Measurements from ENCODE around the gene WDFY2.
A peak's percentile ranks its signal among the peaks of the same experiment; 100 is the strongest.
"Not testable (repeated sequence)": the region's sequence is repeated elsewhere in the genome, so short reads cannot be mapped to it uniquely, and the experiment has no call there.

WDFY2 gene

DNA sequence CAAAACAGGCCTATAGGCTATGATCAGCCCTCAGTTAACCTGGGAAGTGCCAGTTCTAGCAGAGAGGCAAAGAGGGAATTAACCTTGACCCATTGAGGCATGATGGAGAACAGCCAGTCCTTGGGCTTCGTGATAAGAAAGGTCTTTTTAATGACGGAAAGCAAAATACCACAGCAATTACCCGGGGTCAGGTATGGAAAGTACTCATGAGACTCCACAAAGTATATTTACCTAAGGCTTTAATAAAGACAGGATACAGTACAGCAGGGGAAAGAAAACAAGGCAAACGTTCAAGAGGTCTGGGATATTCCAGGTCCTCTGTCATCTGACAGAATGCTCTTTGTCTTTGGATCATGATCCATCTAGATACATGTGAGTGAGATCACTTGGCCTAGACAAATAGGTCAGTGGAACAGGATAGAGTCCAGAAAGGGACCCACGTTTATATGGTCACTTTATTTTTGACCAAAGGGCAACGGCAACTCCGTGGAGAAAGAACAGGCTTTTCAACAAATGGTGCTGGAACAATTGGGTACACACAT, 52.2 kb downstream of the WDFY2 start:
- DNase-seq, result no peak

DNA sequence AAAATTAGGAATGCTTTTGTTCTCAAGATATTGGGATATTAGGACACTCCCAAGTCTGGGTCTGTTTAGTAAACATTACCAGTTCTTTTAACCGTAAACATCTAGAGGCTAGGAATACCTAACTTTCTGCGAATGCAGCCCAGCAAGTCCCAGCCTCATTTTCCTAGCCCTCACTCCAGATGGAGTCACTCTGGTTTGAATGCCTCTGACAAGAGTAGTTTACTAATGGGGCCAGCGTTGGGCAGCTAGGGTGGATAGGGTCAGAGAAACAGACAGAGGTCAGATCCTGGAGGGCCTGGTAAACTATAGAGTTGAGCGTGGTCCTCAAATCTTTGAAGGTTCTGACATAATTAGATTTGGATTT, 53.6 kb downstream of the WDFY2 start:
- DNase-seq, result no peak

DNA sequence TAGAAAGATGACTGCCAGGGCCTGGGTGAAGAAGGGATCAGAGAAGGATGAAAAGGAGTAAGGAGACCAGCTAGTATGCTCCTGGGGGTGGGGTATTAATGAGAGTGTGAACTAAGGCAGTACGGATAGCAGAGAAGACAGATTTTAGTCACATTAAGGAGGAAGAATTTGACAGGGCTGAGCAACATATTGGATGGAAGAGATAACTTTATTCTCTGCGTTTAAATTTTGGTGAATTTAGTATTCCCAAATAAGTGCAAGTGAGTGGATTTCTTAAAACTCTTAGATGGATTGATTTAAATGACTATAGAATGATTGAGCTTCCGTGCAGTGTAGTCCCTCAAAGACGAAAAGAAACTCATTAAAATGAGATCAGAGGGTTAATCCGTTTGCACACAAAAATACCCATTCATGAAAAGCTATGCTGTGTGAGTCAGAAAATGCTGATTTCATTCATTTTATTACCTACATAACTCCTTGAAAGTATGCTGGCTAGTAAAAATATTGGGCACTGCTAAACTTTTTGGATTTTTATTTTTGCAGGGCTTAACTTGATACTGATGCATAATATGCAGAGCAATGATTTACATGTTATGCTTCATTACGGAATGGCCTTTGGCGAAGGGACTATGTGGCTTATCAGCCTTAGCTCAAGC, 54.1 kb downstream of the WDFY2 start:
- DNase-seq, result no peak

DNA sequence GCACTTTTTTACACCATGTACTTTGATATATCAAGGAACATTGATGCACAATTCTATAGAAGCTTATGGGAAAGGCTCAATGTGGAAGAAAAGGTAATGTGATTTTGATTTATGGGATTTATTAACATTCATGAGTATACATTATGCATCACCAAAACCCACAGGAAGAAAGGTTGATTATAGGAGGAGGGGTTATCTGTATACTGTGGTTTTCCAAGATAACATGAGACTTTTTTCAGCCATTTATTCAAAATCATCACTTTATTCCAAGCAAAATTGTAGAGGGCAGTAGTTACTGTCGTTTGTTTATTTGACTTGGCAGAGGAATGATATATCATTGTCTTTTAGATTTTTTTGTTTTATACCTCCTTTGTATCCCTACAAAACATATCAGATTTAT, 54.9 kb downstream of the WDFY2 start:
- no peak for DNase-seq

DNA sequence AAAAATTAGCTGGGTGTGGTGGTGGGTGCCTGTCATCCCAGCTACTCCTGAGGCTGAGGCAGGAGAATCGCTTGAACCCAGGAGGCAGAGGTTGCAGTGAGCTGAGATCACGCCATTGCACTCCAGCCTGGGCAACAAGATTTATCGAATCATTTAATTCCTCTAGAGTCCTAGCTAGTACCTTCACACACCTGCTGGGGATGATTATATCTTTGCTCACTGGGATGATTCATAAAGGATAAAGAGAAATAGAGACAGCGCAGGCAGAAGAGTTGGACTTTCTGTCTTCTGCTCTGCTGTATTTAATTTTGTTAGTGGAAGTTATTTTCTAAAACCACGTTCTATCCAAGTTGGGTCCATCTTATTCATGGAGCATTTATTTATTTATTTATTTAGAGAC, 56.4 kb downstream of the WDFY2 start:
- not testable (repeated sequence) for DNase-seq

DNA sequence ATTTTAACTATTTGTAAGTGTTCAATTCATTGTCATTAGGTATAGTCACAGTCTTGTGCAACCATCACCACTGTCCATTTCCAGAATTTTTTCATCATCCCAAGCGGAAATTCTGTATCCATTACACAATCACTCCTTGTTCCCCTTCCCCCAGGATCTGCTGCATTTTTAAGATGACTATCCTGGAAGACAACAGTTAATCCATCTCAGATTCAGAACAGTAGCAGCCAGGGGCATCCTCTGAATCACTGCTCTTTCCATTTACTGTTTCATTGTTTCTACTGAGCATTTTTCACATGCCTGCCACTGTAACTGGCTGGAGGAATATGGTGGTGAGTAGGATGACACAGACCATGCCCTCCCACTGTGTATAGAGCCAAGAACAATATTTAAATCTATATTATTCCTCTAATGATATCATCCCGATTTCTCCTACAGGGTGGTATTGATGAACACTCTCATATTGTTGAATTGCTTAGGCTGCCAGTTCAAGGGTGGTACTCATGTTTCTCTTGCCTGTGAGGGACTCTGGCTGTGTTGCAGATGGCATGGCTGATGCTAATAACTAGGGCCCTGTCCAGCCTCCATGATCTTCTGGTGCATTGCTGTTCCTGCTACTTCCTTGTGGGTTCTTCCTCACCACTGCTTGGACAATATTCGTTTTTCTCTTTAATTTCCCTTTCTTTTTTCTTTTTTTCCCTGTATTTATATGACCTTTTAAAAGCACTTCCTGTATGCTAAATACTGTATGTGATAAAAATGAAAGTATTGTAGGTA, 59.0 kb downstream of the WDFY2 start:
- no peak for DNase-seq

DNA sequence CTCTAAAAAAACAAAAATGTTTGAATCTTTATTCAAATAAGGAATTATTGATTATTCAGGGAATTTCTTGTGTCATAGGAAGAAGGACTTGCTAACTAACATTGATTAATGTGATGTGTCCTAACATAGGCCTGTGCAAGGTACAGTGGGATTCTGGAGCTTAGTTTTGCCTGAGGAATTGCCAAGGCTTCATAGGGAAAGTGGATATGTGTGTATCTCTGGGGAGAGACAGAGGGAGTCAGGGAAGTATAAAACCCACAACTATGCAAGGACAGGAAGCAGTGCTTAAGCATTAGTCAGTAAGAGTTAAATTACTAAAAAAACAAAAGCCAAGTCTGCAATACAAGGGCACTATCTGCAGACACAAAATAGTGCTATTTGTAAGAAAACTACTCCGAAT, 59.6 kb downstream of the WDFY2 start:
- no peak for DNase-seq

DNA sequence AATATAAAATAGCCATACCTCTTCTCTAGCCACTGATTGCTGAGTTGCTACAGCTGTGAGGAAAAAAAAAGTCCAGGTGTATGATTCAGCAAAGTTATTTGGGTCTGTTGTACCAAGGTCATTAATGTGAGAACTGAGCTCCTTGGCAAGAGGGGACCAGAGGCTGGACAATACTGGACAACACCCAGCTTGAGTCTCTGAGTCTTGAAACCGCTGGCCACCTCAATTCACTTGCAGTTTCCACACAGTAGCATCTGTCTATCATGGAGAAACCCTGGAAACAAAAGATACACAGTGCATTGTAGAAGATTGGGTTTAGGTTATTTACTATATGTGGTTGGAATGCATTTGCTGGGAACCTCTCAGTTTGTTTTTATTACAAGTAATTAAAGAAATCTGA, 60.4 kb downstream of the WDFY2 start:
- no peak for DNase-seq

DNA sequence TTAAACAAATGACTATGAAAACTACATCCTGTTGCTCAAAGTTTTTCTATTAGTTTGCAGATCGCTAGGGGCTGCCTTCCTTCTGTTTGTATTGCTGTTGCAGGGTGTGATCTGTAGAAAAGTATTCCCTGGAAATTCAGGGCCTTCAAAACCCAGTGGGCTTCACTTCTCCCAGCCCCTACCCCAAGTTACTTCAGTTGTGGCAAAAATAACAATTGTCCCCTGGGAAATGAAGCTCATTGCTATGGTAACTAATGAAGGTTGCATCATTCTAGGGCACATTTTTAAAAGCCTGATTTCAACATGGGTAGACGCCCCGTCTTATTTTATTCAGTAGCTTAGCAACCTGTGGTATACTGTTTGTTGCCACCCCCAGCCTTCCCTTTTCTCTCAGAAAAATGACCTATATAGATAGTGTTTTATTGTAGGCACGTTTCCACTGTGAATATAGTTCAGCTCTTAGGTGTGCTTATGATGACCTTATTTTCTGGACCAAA, 60.9 kb downstream of the WDFY2 start:
- DNase-seq, result no peak

DNA sequence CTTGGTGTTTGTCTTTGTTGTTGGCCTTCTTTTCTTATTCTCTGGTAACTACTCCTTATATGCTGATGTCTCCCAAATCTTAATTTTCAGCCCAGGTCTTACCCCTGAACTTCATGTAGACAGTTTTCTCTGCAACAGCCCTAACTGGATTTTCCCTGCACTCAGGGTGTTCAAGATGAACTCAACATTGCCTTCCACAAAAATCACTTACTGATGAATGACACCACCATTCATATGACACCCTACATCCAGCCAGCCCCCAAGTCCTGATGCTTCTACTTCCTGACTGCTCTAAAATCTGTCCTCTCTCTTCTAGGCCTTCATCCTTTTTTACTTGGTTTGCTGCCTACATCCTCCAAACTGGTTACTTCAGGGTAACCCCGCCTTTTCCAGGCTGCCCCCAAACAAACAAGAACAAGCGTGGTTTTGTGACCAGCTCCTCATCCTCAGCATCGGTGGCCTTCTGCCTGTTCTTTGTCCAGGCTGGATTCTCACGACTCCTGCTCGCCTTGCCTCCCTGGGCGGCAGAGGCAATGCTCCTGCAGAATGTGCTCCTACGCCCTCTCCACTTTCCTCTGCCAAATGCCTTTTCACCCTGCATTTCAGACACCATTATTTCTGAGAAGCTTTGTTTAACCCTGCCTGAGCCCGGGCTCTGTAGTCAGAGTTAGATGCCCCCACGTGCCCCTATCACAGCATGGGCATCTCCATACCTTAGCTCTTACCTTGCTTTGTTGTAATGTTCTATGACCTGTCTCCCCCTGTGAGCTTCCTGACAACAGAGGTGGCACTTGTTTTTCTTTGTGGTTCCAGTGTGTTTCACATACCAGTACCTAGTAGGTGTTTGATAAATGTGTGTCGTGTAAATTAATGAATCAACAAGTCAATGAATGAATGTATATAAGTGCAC, 61.8 kb downstream of the WDFY2 start:
- DNase-seq, result no peak

DNA sequence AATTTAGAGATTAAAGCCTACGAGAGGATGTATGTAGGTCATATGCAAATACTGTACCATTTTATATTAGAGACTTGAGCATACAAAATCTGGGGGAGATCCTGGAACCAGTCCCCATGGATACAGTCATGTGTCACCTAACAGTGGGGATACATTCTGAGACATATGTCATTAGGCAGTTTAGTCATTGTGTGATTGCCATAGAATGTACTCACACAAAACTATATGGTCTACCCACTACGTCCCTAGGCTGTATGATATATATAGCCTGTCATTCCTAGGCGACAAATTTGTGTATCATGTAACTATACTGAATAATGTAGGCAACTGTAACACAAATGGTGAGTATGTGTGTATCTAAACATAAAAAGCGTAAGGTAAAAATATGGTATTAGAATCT, 62.8 kb downstream of the WDFY2 start:
- no peak for DNase-seq

DNA sequence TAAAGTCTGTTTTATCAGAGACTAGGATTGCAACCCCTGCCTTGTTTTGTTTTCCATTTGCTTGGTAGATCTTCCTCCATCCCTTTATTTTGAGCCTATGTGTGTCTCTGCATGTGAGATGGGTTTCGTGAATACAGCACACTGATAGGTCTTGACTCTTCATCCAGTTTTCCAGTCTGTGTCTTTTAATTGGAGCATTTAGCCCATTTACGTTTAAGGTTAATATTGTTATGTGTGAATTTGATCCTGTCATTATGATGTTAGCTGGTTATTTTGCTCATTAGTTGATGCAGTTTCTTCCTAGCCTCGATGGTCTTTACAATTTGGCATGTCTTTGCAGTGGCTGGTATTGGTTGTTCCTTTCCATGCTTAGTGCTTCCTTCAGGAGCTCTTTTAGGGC, 67.9 kb downstream of the WDFY2 start:
- not testable (repeated sequence) for DNase-seq

DNA sequence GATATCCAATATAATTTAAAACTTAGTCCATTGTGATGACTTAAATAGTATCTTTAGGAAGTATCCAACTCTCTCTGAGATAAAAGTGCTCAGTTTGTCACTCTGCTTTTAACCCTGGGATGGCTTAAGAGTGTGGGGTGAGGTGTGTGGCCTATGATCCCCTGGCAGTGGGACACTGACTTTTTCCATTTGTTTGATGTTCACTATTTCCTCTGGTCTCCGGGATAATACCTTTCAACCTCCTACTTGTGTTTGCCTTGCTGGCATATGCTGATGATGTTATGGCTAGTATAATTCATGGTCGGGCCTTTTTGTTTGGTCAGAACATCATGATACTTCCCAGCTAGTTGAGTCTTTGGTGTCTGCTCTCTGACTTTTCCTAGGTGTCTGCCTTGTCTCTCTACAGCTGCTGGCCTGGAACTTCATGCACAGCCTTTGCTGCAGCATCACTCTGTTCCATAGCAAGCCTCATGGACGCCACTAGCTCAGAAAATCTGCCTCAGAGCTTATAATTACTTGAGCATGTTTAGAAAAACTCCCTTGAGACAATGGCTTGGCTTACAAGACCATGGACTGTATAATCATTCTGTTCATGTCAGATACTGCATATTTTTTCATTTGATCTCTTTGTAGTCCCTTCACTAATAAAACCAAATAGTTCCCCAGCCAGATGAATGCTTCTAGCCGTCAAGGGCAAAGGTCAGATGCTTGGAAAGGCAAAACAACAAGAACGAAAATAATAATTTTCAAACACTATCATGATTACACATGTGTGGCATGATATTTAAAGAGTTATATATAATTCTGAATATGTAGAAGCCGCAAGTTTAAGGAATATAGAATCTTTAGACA, 75.2 kb downstream of the WDFY2 start:
- no peak for DNase-seq

DNA sequence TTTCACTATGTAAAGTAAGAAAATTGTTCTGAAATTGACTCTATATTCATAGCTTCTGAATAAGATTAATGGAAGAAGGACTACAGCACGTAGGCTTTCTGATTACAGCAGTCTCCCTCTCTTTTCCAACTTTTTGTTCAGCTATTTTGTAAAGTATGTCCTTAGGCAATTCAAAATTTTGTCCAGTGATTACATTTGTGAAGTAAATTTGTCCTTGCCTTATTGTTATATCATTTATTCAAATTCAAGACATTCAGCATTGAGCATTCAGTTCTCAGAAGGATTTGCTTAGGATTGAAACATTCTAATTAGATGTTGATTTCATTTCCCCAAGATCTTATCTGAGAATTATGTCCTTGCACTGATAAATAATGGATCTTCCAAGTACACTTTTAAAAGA, 76.6 kb downstream of the WDFY2 start:
- DNase-seq, result no peak

DNA sequence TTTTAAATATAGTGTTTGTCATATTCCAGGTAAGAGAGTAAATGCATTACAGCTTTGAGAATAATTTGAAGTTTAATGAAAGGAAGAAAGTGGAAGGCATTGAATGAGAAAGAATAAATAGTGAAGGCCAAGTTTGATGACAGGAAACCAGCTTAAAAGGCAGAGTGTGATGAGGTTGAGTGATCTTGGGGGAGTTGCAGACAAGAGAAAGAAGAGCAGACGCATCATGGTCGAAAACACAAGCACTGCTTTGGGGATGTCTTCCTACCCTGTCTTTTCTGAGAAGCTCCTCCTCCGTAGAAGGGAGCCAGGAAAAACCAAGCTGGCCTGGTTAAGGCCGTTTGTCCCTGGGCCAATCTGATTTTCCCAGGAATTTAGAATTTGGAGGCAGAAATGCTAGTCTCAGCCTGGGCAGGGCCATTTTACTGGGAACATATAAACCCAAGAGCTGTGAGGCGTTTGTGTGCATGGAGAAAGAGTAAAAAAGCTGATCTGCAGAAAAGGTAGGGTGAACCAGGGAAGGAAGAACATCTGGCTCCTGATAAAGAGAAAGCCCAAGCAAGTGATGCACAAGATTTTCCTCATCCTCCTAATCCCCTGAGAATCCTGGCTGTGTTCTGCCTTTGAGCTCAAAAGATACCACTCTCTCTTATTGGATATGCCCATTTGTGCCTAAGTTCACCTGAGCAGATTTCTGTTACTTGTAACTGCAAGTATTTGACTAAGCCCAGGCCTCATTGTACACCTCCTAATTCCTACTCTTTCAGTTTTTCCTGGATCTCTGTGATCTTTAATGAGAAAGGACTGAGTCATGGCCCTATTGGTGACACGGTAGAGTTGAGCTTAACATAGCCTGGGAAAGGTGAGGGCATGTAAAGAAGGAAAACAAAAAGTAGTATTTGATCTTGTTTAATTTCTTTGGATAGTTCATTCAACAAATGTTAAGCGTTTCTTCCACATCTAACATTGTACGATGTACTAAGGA, 80.0 kb downstream of the WDFY2 start:
- no peak for DNase-seq

DNA sequence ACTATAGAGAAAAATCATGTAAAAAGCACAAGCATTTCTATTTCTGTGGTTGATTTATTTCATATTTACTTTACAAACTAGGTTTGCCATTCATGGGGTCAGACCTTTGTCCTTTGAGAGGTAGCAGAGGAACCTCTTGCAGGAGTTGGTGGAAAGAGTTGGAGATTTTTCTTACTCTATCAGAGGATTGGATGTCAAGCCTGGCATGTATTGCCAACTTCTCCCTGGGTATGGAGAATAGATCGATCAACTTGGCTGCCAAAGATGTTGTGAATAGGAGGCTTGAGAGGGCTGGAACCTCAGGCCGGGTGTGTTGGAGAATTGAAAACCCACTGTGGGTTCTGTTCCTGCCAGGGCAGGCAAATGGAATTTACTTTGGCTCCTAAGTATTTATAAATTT, 81.2 kb downstream of the WDFY2 start:
- DNase-seq, result no peak

DNA sequence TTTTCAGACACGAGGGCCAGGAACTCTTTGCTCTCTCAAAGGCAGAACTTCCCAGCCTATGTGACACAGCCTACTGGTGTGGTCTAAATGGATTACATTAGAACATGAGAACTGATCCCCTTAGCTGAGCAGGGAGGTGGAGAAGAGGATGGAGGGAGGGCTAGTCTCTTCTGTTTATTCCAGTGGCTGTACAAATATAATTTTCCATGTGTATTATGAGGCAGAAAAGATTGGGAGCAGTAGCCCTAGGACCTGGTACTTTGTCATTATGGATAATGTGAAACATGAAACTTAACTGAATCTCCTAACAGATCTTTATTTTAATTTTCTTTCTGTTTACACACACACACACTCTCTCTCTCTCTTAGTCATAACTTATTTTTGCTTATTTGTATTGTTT, 82.1 kb downstream of the WDFY2 start:
- DNase-seq, result no peak

DNA sequence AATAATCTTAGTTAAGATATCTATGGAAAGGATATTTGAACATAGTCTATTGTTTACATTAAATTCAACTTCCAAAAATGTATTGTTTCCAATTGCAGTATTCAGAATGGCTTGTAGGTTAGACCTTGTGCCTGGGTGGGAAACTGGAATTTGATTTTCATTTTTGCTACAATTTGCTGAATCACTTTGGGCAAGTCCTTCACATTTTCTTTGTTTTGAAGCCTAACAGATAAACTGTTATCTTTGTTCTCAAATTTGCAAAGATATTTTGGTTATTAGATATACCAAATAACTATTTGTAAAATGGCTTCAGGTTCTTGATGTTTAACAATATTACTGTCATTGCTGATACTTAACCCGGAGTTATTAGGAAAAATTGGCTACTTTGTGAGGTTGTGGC, 82.6 kb downstream of the WDFY2 start:
- DNase-seq, result no peak

DNA sequence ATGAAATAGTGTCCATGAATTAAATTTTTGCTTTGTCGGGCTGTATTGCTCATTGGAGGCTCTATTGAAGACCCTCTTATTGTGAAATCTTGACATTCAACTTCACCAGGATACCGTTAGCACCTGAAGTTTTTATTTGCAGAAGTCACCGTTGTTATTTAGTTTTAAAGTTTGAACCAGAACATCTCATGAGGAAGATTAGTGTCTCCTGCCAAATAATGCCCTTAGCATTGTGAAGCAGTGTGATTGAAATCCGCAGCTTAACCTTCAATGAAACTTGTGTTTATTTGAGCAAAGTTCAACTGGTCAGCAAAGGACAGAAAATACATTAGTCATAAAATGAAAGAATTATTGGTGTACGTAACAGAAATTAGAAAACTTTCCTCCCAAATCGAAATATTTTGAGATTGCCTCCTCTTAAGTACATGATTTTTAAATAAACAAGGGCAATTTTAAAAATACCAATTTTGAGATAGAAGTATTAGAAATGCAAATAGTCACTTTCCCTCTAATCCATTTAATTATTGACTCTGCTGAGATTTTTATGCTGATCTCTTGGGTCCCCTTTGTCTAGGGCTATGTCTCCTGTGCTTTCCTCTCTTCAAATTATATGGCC, 84.4 kb downstream of the WDFY2 start:
- DNase-seq, result no peak

DNA sequence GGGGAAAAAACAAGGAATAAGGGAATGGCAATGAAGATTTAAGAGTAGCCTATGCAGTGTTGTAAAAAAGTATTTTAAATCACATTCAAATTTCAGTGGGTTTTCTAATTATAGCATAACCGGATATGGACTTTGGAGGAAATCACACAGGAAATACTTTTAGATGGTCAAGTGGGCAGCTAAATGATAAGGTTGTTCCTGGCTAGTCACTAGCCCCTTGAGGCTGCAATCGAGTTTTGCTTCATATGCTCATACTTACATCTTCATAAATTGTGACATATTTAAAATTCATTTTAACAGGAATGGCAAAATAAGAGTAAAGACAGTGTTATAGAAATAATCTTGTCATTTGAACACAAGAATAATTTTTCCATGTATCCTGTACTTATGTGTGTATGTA, 88.9 kb downstream of the WDFY2 start:
- no peak for DNase-seq

DNA sequence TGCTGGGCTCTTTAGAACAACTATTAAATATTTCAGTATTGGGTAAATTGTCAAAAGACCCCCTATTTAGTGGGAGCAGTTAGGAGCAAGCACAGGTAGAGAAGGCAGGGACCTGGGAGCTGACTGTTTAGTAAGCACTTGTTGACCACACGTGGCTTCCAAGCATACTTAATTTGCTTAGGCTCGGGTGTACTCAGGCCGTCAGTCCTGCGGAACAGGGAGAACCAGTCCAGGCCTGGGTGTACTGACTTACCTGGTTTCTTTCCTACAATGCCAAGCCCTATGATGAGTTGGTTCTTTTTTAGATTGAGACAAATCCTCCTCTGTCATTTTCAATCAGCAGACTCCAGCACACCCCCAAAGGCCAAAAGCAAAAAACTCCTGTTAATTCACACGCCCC, 90.0 kb downstream of the WDFY2 start:
- peak; percentile 44 for DNase-seq

Measured in NCI-H345 (cell line).